Osteoblast (primary cell): ENCODE data around the gene NR3C2. TPM values are rescaled to one million over a fixed set of nuclear protein-coding genes. Genes with fewer than 3 reads are reported as not detected.

ENCODE experiments used
- DNase-seq: peaks from one replicate; pipeline ENCODE4 v3.0.0; 2011; ENCODE audit warnings: low spot score, mixed read lengths; ENCODE audit not compliant: insufficient read length; ENCODE audit errors: missing footprints
- H2AFZ ChIP-seq: 2 replicates; pipeline ENCODE4 v1.6.0; 2011; ENCODE audit warnings: mild to moderate bottlenecking, low read length
- H3K27ac ChIP-seq: 2 replicates; pipeline ENCODE4 v1.5.1; 2011; ENCODE audit warnings: mild to moderate bottlenecking, low read depth, low read length, moderate library complexity
- H3K27me3 ChIP-seq: 2 replicates; pipeline ENCODE4 v1.6.0; 2012; ENCODE audit warnings: mild to moderate bottlenecking, control low read depth, inconsistent platforms, low read length, moderate library complexity; ENCODE audit not compliant: insufficient read depth
- H3K36me3 ChIP-seq: 2 replicates; pipeline ENCODE4 v1.5.1; 2011; ENCODE audit warnings: mild to moderate bottlenecking, low read length, control low read depth, moderate library complexity; ENCODE audit not compliant: insufficient read depth
- H3K4me1 ChIP-seq: 2 replicates; pipeline ENCODE4 v1.5.1; 2011; ENCODE audit warnings: mild to moderate bottlenecking, low read length, control low read depth, moderate library complexity; ENCODE audit not compliant: insufficient read depth
- H3K4me2 ChIP-seq: 2 replicates; pipeline ENCODE4 v1.6.0; 2011; ENCODE audit warnings: mild to moderate bottlenecking, low read length; ENCODE audit not compliant: insufficient read depth
- H3K4me3 ChIP-seq: fragments of 200-600 bp; sonication (generic); 3 replicates; pipeline ENCODE4 v1.5.1; 2012; ENCODE audit warnings: mild to moderate bottlenecking, low read length, inconsistent platforms; ENCODE audit not compliant: insufficient read depth
- H3K79me2 ChIP-seq: 2 replicates; pipeline ENCODE4 v1.6.0; 2012; ENCODE audit warnings: mild to moderate bottlenecking, low read length, control low read depth, inconsistent platforms; ENCODE audit not compliant: insufficient read depth
- H3K9me3 ChIP-seq: 2 replicates; pipeline ENCODE4 v1.5.1; 2011; ENCODE audit warnings: low read depth, low read length, control low read depth
- H4K20me1 ChIP-seq: 2 replicates; pipeline ENCODE4 v1.6.0; 2012; ENCODE audit warnings: mild to moderate bottlenecking, low read length, control low read depth; ENCODE audit not compliant: insufficient read depth
- CTCF ChIP-seq: IDR thresholded peaks from 2 replicates; pipeline ENCODE4 v1.5.1; 2011; ENCODE audit warnings: mild to moderate bottlenecking, low read depth, low read length, moderate library complexity; ENCODE audit errors: extremely low read depth
- total RNA-seq: library from RNA; depleted of rRNA; stranded (reverse); fragments of >200 nt; gene quantifications from 2 replicates; pipeline ENCODE4 v1.2.3, GENCODE V29; 2012

NR3C2 gene
- total RNA-seq, 1 donor, result 0.72 TPM

DNA sequence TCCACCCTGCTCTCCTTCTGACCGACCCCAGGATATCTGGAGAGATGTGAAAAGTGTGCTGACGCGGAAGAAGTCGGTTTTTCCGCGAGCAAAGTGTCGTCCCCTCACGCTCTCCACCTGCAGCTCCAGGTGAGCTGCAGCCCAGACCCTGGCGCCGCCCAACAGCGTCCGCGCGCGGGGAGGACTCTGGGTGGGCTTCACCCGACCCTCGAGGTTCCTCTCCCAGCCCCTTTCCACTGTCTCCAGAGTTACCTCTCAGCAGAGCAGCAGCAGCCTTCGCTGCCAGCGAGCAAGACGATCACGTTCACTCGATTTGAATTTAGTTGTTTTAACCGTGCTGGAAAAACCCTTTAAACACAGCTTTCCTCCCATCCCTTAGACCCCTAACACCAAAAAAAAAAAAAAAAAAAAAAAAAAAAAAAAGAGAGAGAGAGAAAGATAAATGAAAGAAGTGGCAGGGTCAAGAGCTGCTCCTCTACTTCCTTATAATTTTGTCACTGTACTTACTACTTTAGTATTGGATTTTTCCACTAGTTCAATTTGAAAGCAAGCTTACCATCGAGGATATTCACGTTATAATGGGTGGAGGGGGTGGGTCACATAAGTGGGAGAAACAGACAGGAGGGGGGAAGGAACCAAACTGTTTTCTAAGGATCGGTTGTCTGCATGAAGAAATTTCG is 758 bp upstream of the NR3C2 start:
- DNase-seq, result no peak
- Histone ChIP-seq H3K27me3 (peaks cover 67% of the 10 kb centered on the region), H3K4me1 (peaks cover 13% of the 10 kb centered on the region), H2AFZ (peak overlapping the region; percentile 95), H3K79me2 (no peaks in the 10 kb centered on the region), H3K9me3 (no peaks in the 10 kb centered on the region), H4K20me1 (no peaks in the 10 kb centered on the region), H3K27ac (no peak overlapping the region), H3K4me3 (peak overlapping the region; percentile 82), H3K4me2 (peak overlapping the region; percentile 98), H3K36me3 (no peaks in the 10 kb centered on the region)
- no peak for TF ChIP-seq CTCF

GRCh38 chr4:148441624-148441985 is 609 bp downstream of the NR3C2 start:
- peak overlapping the region; percentile 98 for H3K4me2 ChIP-seq
- H4K20me1 ChIP-seq, result no peaks in the 10 kb centered on the region
- H3K9me3 ChIP-seq, result no peaks in the 10 kb centered on the region
- H2AFZ ChIP-seq, result peak overlapping the region; percentile 95
- peaks cover 13% of the 10 kb centered on the region for H3K4me1 ChIP-seq
- no peaks in the 10 kb centered on the region for H3K79me2 ChIP-seq
- peak overlapping the region; percentile 82 for H3K4me3 ChIP-seq
- no peak for DNase-seq
- no peak overlapping the region for H3K27ac ChIP-seq
- no peaks in the 10 kb centered on the region for H3K36me3 ChIP-seq
- no peak for TF ChIP-seq CTCF
- H3K27me3 ChIP-seq, result peaks cover 58% of the 10 kb centered on the region

DNA sequence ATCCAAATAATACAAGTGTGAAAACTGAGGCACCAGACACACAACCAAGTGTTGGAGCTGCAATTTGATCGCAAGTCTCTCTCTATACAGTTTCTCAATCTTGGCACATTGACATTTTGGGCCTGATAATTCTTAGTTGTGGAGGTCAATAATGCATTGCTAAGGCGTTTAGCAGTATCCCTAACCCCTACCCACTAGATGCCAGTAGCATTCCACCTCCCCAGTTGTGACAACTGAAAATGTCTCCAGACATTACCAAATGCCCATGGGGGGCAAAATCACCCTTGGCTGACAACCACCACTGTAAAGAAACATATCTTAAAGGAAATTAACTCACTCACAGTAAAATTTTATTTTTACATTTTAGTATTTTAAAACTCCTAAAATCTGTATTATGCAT is 4.2 kb downstream of the NR3C2 start:
- Histone ChIP-seq H3K4me3 (no peak overlapping the region), H3K36me3 (no peaks in the 10 kb centered on the region), H3K27ac (no peak overlapping the region), H4K20me1 (no peaks in the 10 kb centered on the region), H3K9me3 (no peaks in the 10 kb centered on the region), H3K27me3 (peaks cover 24% of the 10 kb centered on the region), H2AFZ (no peak overlapping the region), H3K79me2 (no peaks in the 10 kb centered on the region), H3K4me1 (peaks cover 4% of the 10 kb centered on the region), H3K4me2 (no peak overlapping the region)
- no peak for TF ChIP-seq CTCF
- no peak for DNase-seq

GRCh38 chr4:148437439-148437838 is 4.8 kb downstream of the NR3C2 start:
- Histone ChIP-seq H3K4me1 (no peaks in the 10 kb centered on the region), H4K20me1 (no peaks in the 10 kb centered on the region), H3K4me2 (no peak overlapping the region), H3K36me3 (no peaks in the 10 kb centered on the region), H3K27me3 (peaks cover 19% of the 10 kb centered on the region), H3K79me2 (no peaks in the 10 kb centered on the region), H3K27ac (no peak overlapping the region), H3K9me3 (no peaks in the 10 kb centered on the region), H3K4me3 (no peak overlapping the region), H2AFZ (no peak overlapping the region)
- TF ChIP-seq CTCF, result no peak
- DNase-seq, result no peak
